ENCODE measurements around the gene FXN.

DNA sequence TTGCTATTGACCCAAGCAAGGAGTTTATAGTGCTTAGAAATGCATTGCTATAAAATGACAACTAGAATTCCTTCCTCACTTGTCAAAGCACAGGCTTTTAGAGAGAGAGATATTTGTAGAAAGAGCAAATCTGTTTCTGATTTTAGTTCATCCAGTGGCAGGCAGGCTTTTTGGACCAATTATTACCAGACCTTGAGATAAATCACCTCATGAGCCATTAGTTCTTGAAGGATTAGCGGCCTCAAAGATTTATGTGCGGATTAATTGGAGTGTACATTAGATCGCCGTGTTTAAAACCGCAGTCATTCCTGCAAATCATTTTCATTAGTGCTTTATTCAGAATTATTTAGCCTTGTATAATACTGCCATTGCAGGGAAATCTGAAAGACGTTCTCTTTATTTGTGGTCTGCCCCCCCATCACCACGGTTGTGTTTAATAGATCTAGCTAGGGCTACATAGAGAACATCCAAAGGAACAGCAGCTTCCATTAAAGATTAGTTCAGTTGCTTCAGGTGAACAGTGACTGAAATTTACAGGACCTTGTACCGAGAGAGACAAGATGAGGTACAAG is 109.7 kb downstream of the FXN start:
- TF ChIP-seq POLR2A (IDR thresholded peaks at IDR 0.05; ENCODE audit: low read depth, low read length) (no peak), POLR2AphosphoS5 (IDR thresholded peaks at IDR 0.05; ENCODE audit: low read depth, low read length) (no peak), TAF1 (IDR thresholded peaks at IDR 0.05; ENCODE audit: borderline replicate concordance, low read depth, low read length) (no peak)
